ENCODE measurements around the gene EIF3B.
"Not testable (repeated sequence)": the region's sequence is repeated elsewhere in the genome, so short reads cannot be mapped to it uniquely, and the experiment has no call there.

EIF3B gene

DNA sequence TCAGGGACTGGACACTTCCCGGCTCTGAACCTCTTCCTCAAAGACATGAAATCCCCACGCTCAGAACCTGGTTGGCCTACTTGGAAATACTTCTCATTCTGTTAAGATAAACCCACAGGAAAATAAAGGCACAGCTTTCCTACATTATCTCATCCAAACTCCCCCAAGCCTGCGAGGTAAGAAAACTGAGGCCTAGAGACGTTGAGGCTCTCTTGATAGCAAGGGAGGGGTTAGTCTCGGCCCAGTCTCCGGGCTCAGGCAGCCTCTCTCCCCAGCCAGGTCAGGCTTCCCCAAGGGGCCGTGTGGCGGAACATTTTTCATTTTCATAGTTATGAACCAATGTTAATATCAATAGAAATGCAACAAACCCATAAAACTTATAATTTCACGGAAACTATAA, 4.6 kb upstream of the EIF3B start:
- no peak for DNase-seq

DNA sequence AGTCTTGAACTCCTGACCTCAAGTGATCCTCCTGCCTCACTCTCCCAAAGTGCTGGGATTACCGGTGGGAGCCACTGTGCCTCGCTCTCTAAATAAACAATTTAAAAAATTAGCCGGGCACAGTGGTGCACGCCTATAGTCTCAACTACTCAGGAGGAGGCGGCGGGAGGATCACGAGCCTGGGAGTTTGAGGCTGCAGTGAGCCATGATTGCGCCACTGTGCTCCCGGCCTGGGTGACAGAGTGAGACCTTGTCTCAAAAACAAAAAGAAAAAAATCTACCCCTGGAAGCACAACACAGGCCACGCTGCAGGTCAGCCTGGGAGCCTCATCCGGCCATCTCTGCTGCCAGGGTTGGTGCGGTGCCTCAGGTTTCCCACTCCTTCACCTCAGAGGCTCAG, 3.8 kb upstream of the EIF3B start:
- DNase-seq, result no peak

GRCh38 chr7:2353113-2353935, 1.3 kb upstream of the EIF3B start:
- no peak for DNase-seq

DNA sequence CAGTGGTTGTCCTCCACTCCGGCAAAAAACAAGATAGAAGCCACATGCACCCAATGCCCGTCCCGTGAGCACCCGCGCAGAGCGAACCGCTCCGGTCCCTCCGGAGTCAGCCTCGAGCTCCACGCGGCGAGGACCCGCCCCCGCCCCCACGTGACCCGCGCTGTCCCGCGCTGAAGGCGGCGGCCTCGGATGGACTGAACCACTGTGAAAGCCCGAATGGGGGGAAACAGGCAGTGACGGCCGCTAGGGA, 766 bp upstream of the EIF3B start:
- peak; percentile 73 to 86 for DNase-seq

- DNase-seq, result no peak
Observed at GRCh38 chr7:2354939-2355704, 495 bp downstream of the EIF3B start.

GRCh38 chr7:2355705-2356008, 1.0 kb downstream of the EIF3B start:
- DNase-seq, result no peak

- no peak for DNase-seq
Observed at GRCh38 chr7:2357165-2357564, 2.5 kb downstream of the EIF3B start.

- DNase-seq, result no peak
Observed at GRCh38 chr7:2357571-2357970, 2.9 kb downstream of the EIF3B start.

DNA sequence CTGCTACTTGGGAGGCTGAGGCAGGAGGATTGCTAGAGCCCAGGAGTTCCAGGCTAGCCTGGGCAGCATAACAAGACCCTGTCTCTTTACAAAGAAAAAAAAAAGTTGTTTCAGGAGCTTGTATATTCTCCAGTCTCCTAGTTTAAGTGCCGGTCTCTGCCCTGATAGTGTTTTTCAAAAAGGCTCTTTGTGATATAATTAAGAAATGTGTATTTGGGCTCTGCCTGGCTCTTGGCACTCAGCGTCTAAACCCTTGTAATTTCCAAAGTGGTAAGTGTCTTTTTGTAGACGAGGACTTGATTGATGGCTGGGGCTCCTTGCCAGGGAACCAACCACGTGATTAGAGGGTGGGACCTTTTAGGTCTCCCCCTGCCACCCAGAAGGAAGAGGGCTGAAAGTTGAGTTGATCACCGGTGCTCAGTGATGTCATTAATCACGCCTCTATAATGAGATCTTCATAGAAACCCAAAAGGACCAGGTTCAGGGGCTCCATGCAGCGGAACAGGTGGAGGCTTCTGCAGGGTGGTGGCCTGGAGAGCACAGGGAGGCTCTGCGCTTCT, 4.4 kb downstream of the EIF3B start:
- no peak for DNase-seq

DNA sequence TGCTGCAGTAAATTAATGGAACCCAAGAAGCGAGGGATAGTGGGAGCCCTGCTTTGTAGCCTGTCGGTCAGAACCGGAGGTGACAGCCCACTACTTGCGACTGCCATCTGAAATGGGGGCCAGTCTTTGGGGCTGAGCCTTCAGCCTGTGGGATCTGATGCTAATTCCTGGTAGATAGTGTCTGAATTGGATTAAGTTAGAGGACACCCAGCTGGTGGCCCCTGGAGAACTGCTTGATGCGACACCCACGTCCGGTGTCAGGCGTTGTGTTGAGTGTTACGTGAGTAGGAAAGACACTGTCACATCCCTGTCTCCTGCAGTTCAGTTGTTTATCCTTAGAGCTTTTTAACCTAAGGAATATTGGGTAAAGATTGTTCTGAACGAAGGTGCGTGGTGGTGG, 5.0 kb downstream of the EIF3B start:
- no peak for DNase-seq

GRCh38 chr7:2360796-2361195, 6.2 kb downstream of the EIF3B start:
- no peak for DNase-seq

DNA sequence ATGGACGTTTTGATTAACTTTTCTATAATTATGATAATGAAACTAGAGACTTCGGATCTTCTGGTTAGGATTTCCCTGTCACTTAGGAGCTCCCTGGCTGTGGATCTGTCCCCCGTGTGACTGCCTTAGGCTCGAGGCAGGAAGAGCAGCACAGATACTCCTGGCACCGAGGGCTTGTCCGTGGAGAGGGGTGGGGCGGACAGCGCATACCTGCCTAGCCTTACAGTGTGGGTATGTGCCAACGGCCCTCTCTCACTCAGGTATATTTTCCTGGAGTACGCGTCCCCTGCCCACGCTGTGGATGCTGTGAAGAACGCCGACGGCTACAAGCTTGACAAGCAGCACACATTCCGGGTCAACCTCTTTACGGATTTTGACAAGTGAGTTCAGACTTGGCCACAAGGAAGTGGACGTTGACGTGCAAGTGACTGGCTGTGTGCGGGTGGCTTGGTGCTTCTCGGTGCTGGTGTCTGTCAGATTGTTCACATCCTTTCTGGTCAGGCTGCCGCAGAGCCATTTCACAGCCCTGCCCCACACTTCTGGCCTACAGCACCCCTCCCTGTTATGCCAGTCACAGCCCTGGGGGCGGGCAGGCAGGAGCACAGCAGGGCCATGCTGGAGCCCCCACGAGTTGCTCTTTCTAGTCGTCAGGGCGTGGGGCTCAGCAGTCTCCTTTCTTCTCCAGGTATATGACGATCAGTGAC, 7.9 kb downstream of the EIF3B start:
- DNase-seq, result no peak

DNA sequence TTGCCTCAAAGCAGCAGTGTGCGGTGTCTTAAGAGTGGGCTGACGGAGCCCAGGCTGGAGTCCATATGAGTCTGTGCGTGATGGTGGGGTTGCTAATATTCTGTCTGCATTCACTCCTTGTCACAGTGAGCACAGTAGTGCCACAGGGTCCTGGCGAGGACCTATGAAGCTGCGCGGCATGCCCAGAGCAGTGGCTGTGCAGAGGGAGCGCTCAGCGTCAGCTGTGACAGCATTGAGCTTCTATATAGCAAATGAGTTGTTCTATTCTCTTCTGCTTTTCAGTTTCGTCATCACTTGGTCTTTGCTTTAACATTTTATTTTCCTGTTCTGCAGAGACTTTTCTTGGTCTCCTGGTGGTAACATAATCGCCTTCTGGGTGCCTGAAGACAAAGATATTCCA, 14.5 kb downstream of the EIF3B start:
- DNase-seq, result no peak

- DNase-seq, result no peak
Observed at GRCh38 chr7:2371329-2371728, 16.7 kb downstream of the EIF3B start.

- no peak for DNase-seq
Observed at GRCh38 chr7:2372724-2373123, 18.1 kb downstream of the EIF3B start.

DNA sequence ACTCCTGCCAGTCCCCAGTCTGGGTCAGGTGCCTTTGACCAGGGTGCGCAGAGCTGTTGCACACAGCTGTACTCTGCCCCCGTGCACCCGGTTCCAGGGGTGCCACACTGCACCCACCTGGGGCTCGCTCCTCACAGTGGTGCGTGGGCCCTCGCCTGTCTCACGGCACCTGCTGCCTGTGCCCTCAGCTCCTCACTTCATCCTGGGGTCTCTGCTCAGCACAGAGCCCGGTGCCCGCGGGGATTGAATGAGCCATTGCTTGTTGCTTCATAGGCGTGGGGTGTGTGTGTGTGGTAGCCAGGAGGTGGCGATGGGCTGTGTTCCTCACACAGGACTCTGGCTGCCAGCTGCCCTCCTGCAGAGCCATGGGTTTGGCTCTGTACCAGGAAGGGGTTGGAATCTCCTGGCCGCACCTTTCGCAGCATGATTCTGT, 18.5 kb downstream of the EIF3B start:
- no peak for DNase-seq

DNA sequence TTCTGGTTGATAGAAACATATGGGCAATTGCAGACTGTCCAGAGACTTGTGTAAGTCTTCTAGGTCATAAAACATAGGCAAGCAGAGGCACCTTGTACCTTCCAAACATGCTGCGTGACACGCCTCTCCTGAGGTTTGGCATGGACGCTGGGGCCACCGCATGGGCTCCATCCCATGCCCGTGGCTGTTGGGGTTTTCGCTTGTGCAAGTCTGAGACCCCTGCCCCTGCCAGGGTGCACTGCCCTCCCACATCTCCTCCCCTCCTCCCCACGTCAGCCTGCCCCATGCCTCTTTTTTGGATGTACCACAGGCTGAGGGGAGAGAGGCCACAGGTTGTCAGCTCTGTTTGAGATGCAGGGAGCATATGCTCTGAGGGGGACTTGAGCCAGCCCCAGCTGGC, 19.0 kb downstream of the EIF3B start:
- no peak for DNase-seq

DNA sequence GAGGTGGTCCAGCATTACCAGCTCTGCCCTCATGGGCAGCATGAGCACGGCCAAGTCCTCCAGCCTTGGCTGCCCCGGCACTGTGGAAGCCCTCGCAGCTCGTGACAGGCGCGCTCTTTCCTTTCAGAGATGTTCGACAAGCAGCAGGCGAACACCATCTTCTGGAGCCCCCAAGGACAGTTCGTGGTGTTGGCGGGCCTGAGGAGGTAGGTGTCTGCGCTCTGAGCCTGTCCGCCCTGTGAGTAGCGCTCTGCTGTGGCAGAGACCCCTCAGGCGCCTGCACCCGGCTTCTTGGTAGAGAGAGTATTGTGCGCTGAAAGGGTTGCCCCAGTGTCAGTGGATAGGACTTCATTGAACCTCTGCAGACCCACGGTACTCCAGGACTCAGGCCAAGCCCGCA, 19.8 kb downstream of the EIF3B start:
- no peak for DNase-seq

- no peak for DNase-seq
Observed at GRCh38 chr7:2374830-2375728, 20.5 kb downstream of the EIF3B start.

DNA sequence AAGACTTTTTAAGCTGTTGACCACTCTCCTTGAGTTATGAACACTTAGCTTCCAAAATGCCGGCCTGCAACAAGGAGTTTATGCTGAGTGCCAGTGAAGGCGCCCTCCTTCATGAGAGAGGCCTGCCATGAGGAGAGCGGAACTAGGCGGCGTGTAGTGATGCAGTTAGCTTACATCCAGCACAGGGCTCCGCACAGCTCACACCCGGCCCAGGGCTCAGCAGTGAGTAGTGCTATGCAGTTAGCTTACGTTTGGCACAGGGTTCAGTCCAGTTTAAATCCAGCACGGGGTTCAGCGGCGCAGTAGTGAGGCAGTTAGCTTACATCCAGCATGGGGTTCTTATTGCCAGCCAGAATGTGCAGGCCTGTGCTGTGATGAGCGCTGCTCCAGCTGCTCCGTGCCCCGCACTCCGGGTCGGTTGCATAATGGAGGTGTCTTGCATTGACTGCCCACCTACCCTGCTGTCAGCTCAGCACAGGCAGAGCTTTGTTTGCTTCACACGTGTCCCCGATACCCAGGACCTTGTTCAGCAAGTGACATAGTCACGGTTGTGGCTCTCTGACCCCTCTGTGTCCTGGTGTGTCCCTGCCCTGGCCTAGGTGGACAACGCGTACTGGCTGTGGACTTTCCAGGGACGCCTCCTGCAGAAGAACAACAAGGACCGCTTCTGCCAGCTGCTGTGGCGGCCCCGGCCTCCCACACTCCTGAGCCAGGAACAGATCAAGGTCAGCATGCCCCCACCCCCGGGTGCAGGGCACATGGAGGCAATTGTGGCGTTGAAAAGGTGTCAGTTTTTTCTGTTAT, 21.9 kb downstream of the EIF3B start:
- no peak for DNase-seq

GRCh38 chr7:2377492-2377891, 22.9 kb downstream of the EIF3B start:
- DNase-seq, result not testable (repeated sequence)

- not testable (repeated sequence) for DNase-seq
Observed at GRCh38 chr7:2378125-2378524, 23.5 kb downstream of the EIF3B start.

Data from AML-193 (cell line).